ENCODE results near the gene CADM4.

DNA sequence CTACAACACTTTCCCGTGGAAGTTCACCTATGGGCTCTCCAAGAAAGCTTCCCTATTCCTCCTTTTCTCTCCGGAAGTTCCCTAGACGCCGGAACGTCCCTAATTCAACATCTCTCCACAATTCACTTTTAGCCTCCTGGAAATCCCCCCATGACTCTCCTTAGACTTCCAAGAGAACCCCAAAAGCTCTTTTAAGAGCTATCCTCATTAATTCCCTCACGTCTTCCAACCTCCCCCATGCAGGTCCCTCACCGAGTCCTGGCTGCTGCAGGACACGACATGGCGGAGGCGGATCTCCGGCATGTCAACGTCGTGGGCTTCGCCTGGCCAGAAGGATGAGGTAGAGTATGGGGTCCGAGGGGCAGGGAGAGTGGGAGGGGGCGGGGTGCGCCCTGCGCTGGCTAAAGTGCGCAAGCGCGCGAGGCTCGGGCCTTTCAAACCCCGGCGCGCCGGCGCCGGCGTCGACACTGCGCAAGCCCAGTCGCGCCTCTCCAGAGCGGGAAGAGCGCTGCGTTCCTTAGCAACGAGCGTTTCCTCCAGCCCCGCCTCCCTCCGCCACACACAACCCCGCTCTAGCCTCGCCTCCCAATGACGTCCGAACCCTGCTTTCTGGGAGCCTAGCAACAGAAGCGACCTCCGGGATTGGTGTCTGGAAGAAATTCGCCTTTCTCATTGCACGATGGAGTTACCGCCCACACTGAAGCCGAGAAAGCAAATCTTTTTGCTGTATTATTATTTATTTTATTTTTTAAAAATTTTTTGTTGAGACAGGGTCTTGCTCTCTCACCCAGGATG lies 64.3 kb downstream of the CADM4 start, which contains the start of the genes PINLYP and XRCC1:
- TF ChIP-seq MYC (IDR thresholded peaks at IDR 0.05; ENCODE audit: low read depth, low read length) (no peak), CTCF (IDR thresholded peaks at IDR 0.05; ENCODE audit: low read depth, low read length) (no peak)

Measured in NB4 (cell line).